ENCODE measurements around the gene GCK.

Gene GCK

GRCh38 chr7:44182827-44183226 lies 6.4 kb downstream of the GCK start:
- H3K4me1 ChIP-seq (ENCODE audit: control insufficient read depth in 1 of 2, insufficient read depth in 2 of 2, low read length in 2 of 2), result peaks cover 2 to 3% of the 10 kb centered on the region in 2 experiments
- no peak overlapping the region for H2AK5ac ChIP-seq (ENCODE audit: low read length)
- no peaks in the 10 kb centered on the region for H3K36me3 ChIP-seq (ENCODE audit: control insufficient read depth in 1 of 2, insufficient read depth in 2 of 2, low read length in 2 of 2)
- no peak overlapping the region for H3K9ac ChIP-seq (ENCODE audit: low read length)
- no peak for DNase-seq
- H3K4ac ChIP-seq (ENCODE audit: low read depth, low read length), result no peak overlapping the region
- no peaks in the 10 kb centered on the region for H3K79me1 ChIP-seq (ENCODE audit: low read length)
- no peak overlapping the region for H2BK12ac ChIP-seq (ENCODE audit: low read length)
- no peaks in the 10 kb centered on the region for H3K27me3 ChIP-seq (ENCODE audit: insufficient read depth, low read length)
- no peak overlapping the region for H3K23ac ChIP-seq (ENCODE audit: low read length)
- H3K79me2 ChIP-seq (ENCODE audit: control insufficient read depth, insufficient read depth, low read length, poor library complexity), result no peaks in the 10 kb centered on the region
- no peak overlapping the region for H4K8ac ChIP-seq (ENCODE audit: low read depth, low read length)
- no peak overlapping the region for H2BK5ac ChIP-seq (ENCODE audit: low read depth, low read length, poor library complexity)
- H3K27ac ChIP-seq (ENCODE audit: low read depth, low read length), result no peak overlapping the region
- no peak overlapping the region for H3K4me3 ChIP-seq (ENCODE audit: low read depth, low read length)
- H2BK120ac ChIP-seq (ENCODE audit: insufficient read depth, low read length, poor library complexity), result no peak overlapping the region
- H3K4me2 ChIP-seq (ENCODE audit: low read length), result no peak overlapping the region
- no peak overlapping the region for H2AFZ ChIP-seq (ENCODE audit: insufficient read depth, low read length, poor library complexity)
- H3K9me3 ChIP-seq (ENCODE audit: insufficient read depth, low read depth, low read length), result peaks cover 4% of the 10 kb centered on the region
- H4K91ac ChIP-seq (ENCODE audit: low read depth, low read length), result no peak overlapping the region
- no peak overlapping the region for H3K14ac ChIP-seq (ENCODE audit: low read length)
- no peak overlapping the region for H3K18ac ChIP-seq (ENCODE audit: low read length)
- WGBS (ENCODE audit: extremely low coverage, insufficient coverage, insufficient read length), result no CpG with 5 or more reads among the region's 5 CpGs
- no peak overlapping the region for H4K12ac ChIP-seq (ENCODE audit: low read depth, low read length)

DNA sequence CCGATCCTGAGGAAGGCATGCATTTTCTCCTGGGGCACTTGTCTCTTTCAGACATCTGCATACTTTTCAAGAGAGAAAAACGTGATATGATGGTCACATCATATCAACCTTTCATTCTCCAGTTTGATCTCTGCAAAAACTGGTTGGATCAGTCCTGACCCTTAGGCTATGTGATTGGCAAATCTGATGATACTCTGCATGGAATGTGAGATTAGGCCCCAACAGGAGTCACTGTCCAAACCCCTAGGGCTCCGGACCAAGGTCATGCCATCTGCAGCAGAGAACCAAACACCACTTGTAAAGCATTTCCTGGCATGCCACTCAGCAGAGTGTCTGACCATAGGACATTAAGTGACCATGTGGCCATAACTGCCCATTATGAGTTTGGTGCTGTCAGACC lies 8.6 kb downstream of the GCK start:
- peak; percentile 83 to 99 for DNase-seq
- Histone ChIP-seq H2AFZ (ENCODE audit: insufficient read depth, low read length, poor library complexity) (no peak overlapping the region), H4K12ac (ENCODE audit: low read depth, low read length) (no peak overlapping the region)

GRCh38 chr7:44177570-44178131 lies 11.6 kb downstream of the GCK start:
- no peak overlapping the region for H4K91ac ChIP-seq (ENCODE audit: low read depth, low read length)
- peaks cover 4% of the 10 kb centered on the region for H3K9me3 ChIP-seq (ENCODE audit: insufficient read depth, low read depth, low read length)
- H3K4me3 ChIP-seq (ENCODE audit: low read depth, low read length), result no peak overlapping the region
- no CpG with 5 or more reads among the region's 4 CpGs for WGBS (ENCODE audit: extremely low coverage, insufficient coverage, insufficient read length)
- H3K27me3 ChIP-seq (ENCODE audit: insufficient read depth, low read length), result peaks cover 2% of the 10 kb centered on the region
- H4K12ac ChIP-seq (ENCODE audit: low read depth, low read length), result no peak overlapping the region
- no peak overlapping the region for H2AK5ac ChIP-seq (ENCODE audit: low read length)
- no peaks in the 10 kb centered on the region for H3K79me1 ChIP-seq (ENCODE audit: low read length)
- H2BK120ac ChIP-seq (ENCODE audit: insufficient read depth, low read length, poor library complexity), result no peak overlapping the region
- no peak overlapping the region for H3K4ac ChIP-seq (ENCODE audit: low read depth, low read length)
- H4K8ac ChIP-seq (ENCODE audit: low read depth, low read length), result no peak overlapping the region
- H3K14ac ChIP-seq (ENCODE audit: low read length), result no peak overlapping the region
- DNase-seq, result peak in 1 of 2 donors; percentile 39
- no peak overlapping the region for H3K9ac ChIP-seq (ENCODE audit: low read length)
- H3K79me2 ChIP-seq (ENCODE audit: control insufficient read depth, insufficient read depth, low read length, poor library complexity), result no peaks in the 10 kb centered on the region
- no peaks in the 10 kb centered on the region for H3K4me1 ChIP-seq (ENCODE audit: control insufficient read depth in 1 of 2, insufficient read depth in 2 of 2, low read length in 2 of 2)
- H3K4me2 ChIP-seq (ENCODE audit: low read length), result no peak overlapping the region
- H3K36me3 ChIP-seq (ENCODE audit: control insufficient read depth in 1 of 2, insufficient read depth in 2 of 2, low read length in 2 of 2), result no peaks in the 10 kb centered on the region
- no peak overlapping the region for H2BK12ac ChIP-seq (ENCODE audit: low read length)
- H3K23ac ChIP-seq (ENCODE audit: low read length), result no peak overlapping the region
- no peak overlapping the region for H2BK5ac ChIP-seq (ENCODE audit: low read depth, low read length, poor library complexity)
- H2AFZ ChIP-seq (ENCODE audit: insufficient read depth, low read length, poor library complexity), result no peak overlapping the region
- H3K18ac ChIP-seq (ENCODE audit: low read length), result no peak overlapping the region
- no peak overlapping the region for H3K27ac ChIP-seq (ENCODE audit: low read depth, low read length)

More for the DNA sequence above, 8.6 kb downstream of the GCK start:
- H2BK12ac ChIP-seq (ENCODE audit: low read length), result no peak overlapping the region
- no peak overlapping the region for H3K4me3 ChIP-seq (ENCODE audit: low read depth, low read length)
- no peak overlapping the region for H3K4ac ChIP-seq (ENCODE audit: low read depth, low read length)
- no peak overlapping the region for H3K18ac ChIP-seq (ENCODE audit: low read length)
- H3K14ac ChIP-seq (ENCODE audit: low read length), result no peak overlapping the region
- no peaks in the 10 kb centered on the region for H3K36me3 ChIP-seq (ENCODE audit: control insufficient read depth in 1 of 2, insufficient read depth in 2 of 2, low read length in 2 of 2)
- H2AK5ac ChIP-seq (ENCODE audit: low read length), result no peak overlapping the region
- H3K23ac ChIP-seq (ENCODE audit: low read length), result no peak overlapping the region
- H3K79me2 ChIP-seq (ENCODE audit: control insufficient read depth, insufficient read depth, low read length, poor library complexity), result no peaks in the 10 kb centered on the region
- peaks cover 6% of the 10 kb centered on the region for H3K9me3 ChIP-seq (ENCODE audit: insufficient read depth, low read depth, low read length)
- H3K4me1 ChIP-seq (ENCODE audit: control insufficient read depth in 1 of 2, insufficient read depth in 2 of 2, low read length in 2 of 2), result peaks cover 2 to 3% of the 10 kb centered on the region in 2 experiments
- no peak overlapping the region for H4K91ac ChIP-seq (ENCODE audit: low read depth, low read length)
- no CpG with 5 or more reads among the region's 3 CpGs for WGBS (ENCODE audit: extremely low coverage, insufficient coverage, insufficient read length)
- H2BK120ac ChIP-seq (ENCODE audit: insufficient read depth, low read length, poor library complexity), result no peak overlapping the region
- no peaks in the 10 kb centered on the region for H3K79me1 ChIP-seq (ENCODE audit: low read length)
- H3K4me2 ChIP-seq (ENCODE audit: low read length), result no peak overlapping the region
- no peak overlapping the region for H2BK5ac ChIP-seq (ENCODE audit: low read depth, low read length, poor library complexity)
- H4K8ac ChIP-seq (ENCODE audit: low read depth, low read length), result no peak overlapping the region
- H3K27ac ChIP-seq (ENCODE audit: low read depth, low read length), result no peak overlapping the region
- peaks cover under 1% of the 10 kb centered on the region for H3K27me3 ChIP-seq (ENCODE audit: insufficient read depth, low read length)
- no peak overlapping the region for H3K9ac ChIP-seq (ENCODE audit: low read length)

DNA sequence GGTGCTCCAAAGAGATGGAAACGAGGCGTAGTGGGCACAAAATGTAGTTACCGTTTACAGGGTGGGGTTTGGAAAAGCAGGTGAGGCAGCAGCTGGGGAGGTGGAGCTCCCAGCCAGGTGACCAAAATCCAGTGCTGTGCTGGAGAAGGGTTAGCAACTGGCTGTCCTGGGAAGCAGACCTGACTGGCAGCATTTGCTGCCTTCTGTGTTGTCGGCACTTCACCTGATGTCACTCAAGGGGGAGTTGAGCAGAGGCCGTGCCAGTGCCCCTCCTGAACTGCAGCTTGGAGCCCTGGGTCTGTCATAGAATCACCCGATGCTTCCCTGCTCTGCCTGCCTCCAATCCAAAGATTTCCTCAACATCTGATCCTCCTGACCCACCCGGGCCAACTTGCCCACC lies 12.8 kb downstream of the GCK start:
- Histone ChIP-seq H3K9ac (ENCODE audit: low read length) (no peak overlapping the region), H3K4me1 (ENCODE audit: control insufficient read depth in 1 of 2, insufficient read depth in 2 of 2, low read length in 2 of 2) (no peaks in the 10 kb centered on the region), H4K8ac (ENCODE audit: low read depth, low read length) (no peak overlapping the region), H3K79me2 (ENCODE audit: control insufficient read depth, insufficient read depth, low read length, poor library complexity) (no peaks in the 10 kb centered on the region), H3K36me3 (ENCODE audit: control insufficient read depth in 1 of 2, insufficient read depth in 2 of 2, low read length in 2 of 2) (no peaks in the 10 kb centered on the region), H4K91ac (ENCODE audit: low read depth, low read length) (no peak overlapping the region), H4K12ac (ENCODE audit: low read depth, low read length) (no peak overlapping the region), H3K4me2 (ENCODE audit: low read length) (no peak overlapping the region), H3K4ac (ENCODE audit: low read depth, low read length) (no peak overlapping the region), H3K27me3 (ENCODE audit: insufficient read depth, low read length) (peaks cover 2% of the 10 kb centered on the region), H3K4me3 (ENCODE audit: low read depth, low read length) (no peak overlapping the region), H3K79me1 (ENCODE audit: low read length) (no peaks in the 10 kb centered on the region), H2BK120ac (ENCODE audit: insufficient read depth, low read length, poor library complexity) (no peak overlapping the region), H3K27ac (ENCODE audit: low read depth, low read length) (no peak overlapping the region), H3K23ac (ENCODE audit: low read length) (no peak overlapping the region), H3K14ac (ENCODE audit: low read length) (no peak overlapping the region), H2AFZ (ENCODE audit: insufficient read depth, low read length, poor library complexity) (no peak overlapping the region), H3K9me3 (ENCODE audit: insufficient read depth, low read depth, low read length) (peaks cover 5% of the 10 kb centered on the region), H2BK5ac (ENCODE audit: low read depth, low read length, poor library complexity) (no peak overlapping the region), H2BK12ac (ENCODE audit: low read length) (no peak overlapping the region), H2AK5ac (ENCODE audit: low read length) (no peak overlapping the region), H3K18ac (ENCODE audit: low read length) (no peak overlapping the region)
- no peak for DNase-seq
- WGBS (ENCODE audit: extremely low coverage, insufficient coverage, insufficient read length), result no CpG with 5 or more reads among the region's 7 CpGs

Measured in trophoblast cell (in vitro differentiated cells and primary cell).